HG02588 (cell line): ENCODE measurements around the gene CHST1.

Experiments used
- ATAC-seq: cut with Tn5 transposase; IDR thresholded peaks from one replicate; pipeline ENCODE4 v1.9.1; 2021; ENCODE audit warnings: mild to moderate bottlenecking, moderate library complexity; ENCODE audit not compliant: unreplicated experiment

CHST1 gene, protein sequence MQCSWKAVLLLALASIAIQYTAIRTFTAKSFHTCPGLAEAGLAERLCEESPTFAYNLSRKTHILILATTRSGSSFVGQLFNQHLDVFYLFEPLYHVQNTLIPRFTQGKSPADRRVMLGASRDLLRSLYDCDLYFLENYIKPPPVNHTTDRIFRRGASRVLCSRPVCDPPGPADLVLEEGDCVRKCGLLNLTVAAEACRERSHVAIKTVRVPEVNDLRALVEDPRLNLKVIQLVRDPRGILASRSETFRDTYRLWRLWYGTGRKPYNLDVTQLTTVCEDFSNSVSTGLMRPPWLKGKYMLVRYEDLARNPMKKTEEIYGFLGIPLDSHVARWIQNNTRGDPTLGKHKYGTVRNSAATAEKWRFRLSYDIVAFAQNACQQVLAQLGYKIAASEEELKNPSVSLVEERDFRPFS

GRCh38 chr11:45665206-45665932 lies at the start of gene CHST1:
TSS of gene CHST1 (minus strand) at chr11:45665622. CDS start at chr11:45650923, 14,699 bp downstream.
- no peak for ATAC-seq

DNA sequence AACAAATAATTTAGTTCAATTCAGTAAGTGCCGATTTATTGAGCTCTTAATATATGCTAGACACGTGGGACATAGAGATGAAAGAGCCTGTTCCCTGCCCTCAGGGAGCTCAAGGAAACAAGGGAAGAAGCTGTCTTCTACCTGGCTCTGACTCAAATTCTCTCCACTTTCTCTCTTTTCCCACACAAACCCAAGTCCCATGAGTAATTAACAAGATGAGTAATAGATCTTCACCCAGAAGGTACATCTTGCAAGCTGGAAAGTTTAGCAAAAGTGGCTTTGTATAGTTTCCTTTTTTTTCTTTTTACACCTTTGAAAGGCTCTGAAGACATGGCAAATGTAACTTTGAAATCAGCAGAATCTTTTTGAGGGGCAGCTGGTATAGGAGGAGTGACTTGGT lies 48.2 kb upstream of the CHST1 start:
- no peak for ATAC-seq

DNA sequence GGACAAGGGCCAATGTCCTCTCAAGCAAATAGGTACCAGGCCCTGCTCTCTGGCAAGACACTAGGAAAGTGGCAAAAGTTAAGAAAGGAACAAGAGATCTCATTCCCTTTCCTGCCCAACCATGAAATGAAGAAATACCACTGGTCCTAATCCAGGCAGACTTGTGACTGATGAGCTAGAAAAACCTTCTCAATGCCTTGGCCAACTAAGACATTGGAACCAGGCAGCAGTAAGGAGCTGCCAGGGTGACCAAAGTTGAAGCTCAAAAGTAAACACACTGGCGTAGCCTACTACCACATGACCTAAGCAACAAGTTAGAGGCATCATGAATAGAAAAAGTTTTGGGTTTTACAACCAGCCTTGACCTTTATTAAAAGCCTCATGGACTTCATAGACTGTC lies 45.1 kb upstream of the CHST1 start:
- no peak for ATAC-seq

DNA sequence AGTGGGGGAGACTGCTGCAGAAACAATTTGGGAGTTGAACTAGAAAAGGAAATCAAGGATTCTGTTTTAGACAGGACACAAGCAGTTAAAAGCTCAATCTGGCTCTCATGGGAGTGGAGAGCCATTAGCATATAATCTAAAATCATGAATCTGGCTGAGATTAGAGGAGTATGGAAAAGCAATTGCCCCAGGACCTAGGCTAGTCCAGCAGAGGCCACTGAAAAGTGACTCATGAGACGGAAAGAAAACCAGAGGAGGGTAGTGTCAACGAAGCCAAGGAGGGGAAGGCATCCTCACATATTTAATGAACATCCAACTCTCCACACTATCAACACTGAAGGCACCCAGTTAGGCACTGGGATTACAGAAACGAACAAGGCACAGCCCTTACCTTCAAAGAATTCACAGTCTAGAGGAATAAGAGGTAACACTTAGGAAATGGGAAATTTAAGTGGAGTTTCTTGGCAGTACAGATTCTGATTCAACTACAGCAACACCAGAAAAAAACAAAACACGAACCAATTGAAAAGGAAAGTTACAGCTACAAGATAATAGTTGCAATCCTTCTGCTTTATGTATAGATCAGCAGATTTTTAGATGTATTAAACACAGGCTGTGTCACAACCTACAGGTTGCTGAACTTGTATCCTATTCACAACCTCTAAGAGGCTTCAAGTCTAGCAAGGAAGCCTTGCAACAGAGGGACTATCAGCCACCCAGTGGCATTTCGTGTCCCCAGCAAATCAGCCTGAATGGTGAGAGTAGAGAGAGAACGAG lies 43.7 kb upstream of the CHST1 start:
- ATAC-seq: no peak

DNA sequence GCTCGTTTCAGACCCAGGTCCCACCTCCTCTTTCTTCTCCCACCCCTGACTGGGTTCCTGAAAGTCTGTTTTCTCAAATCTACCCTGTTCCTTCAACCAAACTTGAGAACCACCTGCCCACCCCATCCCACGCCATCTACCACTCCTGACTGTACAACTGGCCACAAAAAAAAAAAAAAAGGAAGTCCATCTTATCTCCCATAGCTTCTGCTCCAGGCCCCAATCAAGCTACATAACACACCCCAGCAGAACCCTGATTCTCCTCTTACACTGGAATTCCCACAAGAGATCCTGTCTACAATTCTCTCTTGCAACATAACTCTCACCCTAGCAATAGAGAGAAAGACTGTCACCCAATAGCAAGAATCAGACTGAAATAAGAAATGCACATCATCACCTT lies 39.2 kb upstream of the CHST1 start:
- ATAC-seq: no peak

DNA sequence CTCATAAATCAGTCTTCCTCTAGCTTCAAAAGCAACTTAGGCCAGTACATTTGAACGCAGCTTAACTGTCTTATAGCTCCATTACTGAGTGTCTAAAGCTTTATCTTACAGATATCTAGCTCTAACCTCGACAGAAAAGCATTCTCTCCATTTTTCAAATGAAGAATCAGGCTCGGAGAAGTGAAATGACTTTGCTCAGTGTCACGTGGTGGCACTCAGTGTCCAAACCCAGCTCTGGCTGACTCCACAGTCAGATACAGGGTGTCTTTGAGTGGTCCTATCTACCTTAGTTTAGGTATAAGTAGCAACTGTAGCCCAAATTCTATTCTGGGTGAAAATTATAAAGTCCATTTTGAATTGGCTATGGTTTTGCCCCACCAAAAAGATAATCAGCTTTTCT lies 38.7 kb upstream of the CHST1 start:
- no peak for ATAC-seq

- no peak for ATAC-seq
Observed at GRCh38 chr11:45702511-45702910, 37.1 kb upstream of the CHST1 start.

DNA sequence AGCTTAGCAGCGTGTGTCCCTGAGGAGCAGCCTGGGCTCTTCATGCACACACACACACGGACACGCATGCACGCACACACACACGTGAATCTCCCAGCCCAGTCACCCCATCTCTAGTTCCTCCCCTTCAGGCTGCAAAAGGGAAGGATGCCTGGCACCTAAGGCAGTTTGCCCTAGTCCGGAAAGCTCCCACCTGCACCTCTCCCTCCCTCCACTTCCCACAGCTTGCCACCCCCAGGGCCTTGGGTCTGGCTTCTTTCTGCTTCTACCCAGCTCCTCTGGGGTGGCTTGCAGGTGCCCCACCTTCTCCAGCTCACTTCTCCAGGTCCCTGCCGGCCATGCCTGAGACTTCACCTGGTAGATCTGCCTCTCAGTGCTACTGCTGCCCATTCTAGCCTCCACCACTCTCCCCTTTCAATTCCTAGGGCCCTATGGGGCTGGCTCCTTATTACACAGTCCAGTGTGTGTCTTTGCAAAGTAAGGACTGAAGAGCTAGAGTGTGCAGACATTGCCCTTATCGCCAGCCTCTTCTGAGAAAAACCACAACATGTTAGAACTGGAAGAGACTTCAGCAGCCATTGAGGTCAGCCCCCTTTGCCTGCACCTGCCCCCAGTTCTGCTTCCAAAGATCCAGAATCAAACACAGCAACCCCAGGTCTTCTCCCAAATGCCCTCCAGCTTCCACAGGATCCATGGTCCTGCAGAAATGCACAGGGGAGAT lies 33.5 kb upstream of the CHST1 start:
- no peak for ATAC-seq

GRCh38 chr11:45692808-45693453 lies 27.5 kb upstream of the CHST1 start:
- no peak for ATAC-seq

DNA sequence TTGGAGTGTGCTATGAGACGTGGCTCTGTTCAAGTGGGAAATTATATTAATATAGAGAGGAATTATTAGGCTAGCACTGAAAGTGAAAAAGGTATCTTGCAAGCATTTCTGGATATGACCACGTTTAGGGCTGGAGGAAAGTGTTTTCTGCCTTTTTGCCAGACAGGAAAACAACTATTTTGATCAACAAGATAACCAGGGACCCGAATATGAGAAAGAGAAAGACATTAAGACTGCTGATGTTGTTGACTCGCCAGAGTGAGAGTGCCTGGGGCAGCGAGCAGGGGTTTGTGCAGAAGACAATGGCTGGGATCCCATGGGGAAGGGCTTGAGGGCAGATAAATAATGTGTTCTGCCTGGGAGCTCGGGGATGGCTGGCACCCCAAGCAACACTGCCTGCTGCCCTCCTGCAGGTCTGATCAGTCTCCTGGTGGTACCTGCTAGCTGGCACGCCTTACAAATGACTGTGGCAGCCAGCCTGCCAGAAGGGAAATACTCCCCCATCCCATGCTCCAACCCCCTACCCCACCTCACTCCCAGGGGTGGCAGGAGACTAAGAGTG lies 23.1 kb upstream of the CHST1 start:
- no peak for ATAC-seq

DNA sequence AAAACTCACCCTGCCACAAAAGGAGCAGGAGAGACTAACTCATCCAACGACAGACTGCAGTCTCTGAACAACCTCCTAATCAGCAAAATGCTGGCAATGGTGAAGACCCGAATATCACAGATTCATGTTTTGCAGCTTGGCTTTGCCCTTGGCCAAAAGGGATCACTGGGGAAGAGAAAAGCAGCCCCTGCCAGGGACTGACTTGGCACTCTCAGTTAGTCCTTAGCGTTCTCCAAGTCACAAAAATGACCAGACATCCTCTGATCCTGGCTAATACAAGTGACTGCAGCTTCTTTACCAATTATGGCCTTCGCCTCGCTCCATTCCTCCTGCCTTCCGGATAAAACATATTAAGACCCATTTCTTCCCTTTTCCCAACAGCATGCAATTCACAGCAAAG lies 22.4 kb upstream of the CHST1 start:
- ATAC-seq: no peak

DNA sequence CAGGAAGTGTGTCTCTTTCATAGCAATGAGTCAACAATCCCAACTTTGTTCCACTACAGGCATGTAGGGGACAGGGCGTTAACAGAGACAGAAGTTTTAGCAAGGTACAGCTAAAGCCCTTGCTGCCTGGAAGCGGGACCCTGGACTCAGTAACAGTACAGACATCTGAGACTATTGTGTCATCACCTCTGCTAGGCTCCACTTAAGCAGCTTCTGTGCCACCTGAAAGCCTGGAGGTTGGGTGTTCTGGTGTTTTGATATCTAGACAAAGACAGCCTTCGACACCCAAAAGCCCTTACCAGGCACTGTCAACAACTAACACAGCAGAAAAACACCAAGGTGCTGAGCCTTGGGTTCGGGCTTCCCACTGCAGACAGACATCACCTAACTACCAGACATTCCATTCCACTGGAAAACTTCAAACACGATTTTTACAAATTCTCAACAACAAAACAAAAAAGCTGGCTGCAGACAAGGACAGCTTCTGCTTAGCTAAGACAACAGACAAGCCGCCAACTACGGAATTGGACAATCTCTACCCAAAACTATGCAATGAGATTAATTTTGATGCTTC lies 20.6 kb upstream of the CHST1 start:
- no peak for ATAC-seq

- no peak for ATAC-seq
Observed at GRCh38 chr11:45684440-45684839, 19.0 kb upstream of the CHST1 start.

DNA sequence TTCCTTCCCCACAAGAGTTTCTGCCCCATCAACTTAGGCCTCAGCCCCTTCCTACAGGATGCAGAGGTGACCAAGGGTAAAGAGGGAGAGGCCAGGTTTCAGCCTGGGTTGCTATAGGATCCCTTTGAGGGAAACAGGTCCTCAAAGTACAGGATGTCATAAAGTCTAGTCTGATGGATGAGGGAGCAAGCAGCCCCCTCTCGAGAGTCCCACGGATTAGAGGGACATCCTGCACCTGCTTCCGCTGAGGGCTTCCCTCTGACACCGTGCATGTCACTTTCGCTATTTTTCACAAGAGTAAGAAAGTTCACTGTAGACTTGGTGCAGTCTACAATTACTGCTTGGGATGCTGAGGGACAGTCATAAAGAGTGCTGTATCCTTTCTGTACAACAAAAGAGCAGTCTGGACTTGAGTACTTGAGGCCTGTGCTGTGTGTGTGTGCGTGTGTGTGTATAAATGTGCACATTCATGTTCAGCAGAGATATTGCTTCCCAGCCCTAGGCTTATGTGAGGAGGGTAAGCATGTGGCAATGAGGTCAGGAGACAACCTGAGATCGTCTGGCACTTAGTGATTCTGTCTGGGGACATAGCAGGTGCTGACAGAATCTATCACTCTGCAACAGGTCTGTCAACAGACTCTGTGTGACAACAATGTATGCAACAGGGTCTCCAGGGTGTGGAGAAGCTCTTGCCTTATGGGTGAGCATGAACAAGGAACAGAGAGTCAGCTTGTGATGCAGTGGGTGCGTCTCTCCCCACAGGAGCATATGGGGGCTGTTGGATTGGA lies 18.0 kb upstream of the CHST1 start:
- no peak for ATAC-seq

- ATAC-seq: no peak
Observed at GRCh38 chr11:45679806-45680205, 14.4 kb upstream of the CHST1 start.

GRCh38 chr11:45678976-45679375 lies 13.6 kb upstream of the CHST1 start:
- no peak for ATAC-seq

- no peak for ATAC-seq
Observed at GRCh38 chr11:45677770-45678512, 12.5 kb upstream of the CHST1 start.

- peak; percentile 88 for ATAC-seq
Observed at GRCh38 chr11:45676522-45677095, 11.2 kb upstream of the CHST1 start.
